Psoas muscle (tissue), 8 donors: ENCODE measurements around the gene OSGIN1. TPM values are rescaled to one million over a fixed set of nuclear protein-coding genes. Genes with fewer than 3 reads are reported as not detected.

Experiments
- ATAC-seq, 4 donors: fragments of 200-7000 bp; cut with Tn5 transposase; one replicate each; pipeline ENCODE4 v1.9.1; 2020; ENCODE audit warnings: moderate library complexity in 3 of 4, mild to moderate bottlenecking in 2 of 4
- DNase-seq, 2 donors: peaks; one replicate each; pipeline ENCODE4 v3.0.0-alpha.2; 2020
- H3K27ac ChIP-seq: fragments of 200-600 bp; one replicate; pipeline ENCODE4 v1.8.0; 2022
- H3K27me3 ChIP-seq, 3 donors: fragments of 200-600 bp in 1 of 3; one replicate each; pipeline versions ENCODE4 v1.6.1 to v1.8.0; 2013 to 2022; ENCODE audit warnings: low read length in 2 of 3, mild to moderate bottlenecking in 2 of 3, moderate library complexity in 1 of 3; ENCODE audit not compliant: insufficient read depth in 3 of 3
- H3K36me3 ChIP-seq, 2 donors: fragments of 200-600 bp in 1 of 2; one replicate each; pipeline versions ENCODE4 v1.6.1 to v1.8.0; 2013 to 2022; ENCODE audit warnings: low read depth in 1 of 2, mild to moderate bottlenecking in 1 of 2, moderate library complexity in 1 of 2; ENCODE audit not compliant: insufficient read depth in 1 of 2
- H3K4me1 ChIP-seq: fragments of 200-600 bp; one replicate; pipeline ENCODE4 v1.8.0; 2022
- H3K4me3 ChIP-seq: fragments of 200-600 bp; one replicate; pipeline ENCODE4 v1.8.0; 2022; ENCODE audit warnings: mild to moderate bottlenecking
- H3K9me3 ChIP-seq: fragments of 200-600 bp; one replicate; pipeline ENCODE4 v1.8.0; 2022
- CTCF ChIP-seq: fragments of 200-600 bp; IDR thresholded peaks from one replicate; pipeline ENCODE4 v1.8.0; 2022; ENCODE audit warnings: antibody characterized with exemption
- WGBS, 3 donors: extraction: QIAGEN DNeasy Blood & Tissue Kit; methylation state at CpG; one replicate each; pipeline versions ENCODE4 v1.1.6 to v1.1.7; 2013; 5-methylcytosine and 5-hydroxymethylcytosine counted together
- intact Hi-C, 2 donors: fragments of 100-400 bp; cut with DNase I; formaldehyde crosslinking; loops; one replicate each; pipeline versions ENCODE4 v1.11.0 to v1.14.2; 2022
- polyA plus RNA-seq, 3 donors: library from polyadenylated mRNA; stranded (reverse); fragments of 200-250 nt; gene quantifications; one replicate each; pipeline ENCODE4 v1.2.3, GENCODE V29; 2013
- total RNA-seq, 4 donors: library from RNA; stranded (reverse); fragmentation: NEBNext Ultra II Directional in 2 of 4; extraction: Animal tissue kit (Norgen Biotek cat#: 25700) in 2 of 4; gene quantifications; one replicate each; pipeline versions ENCODE4 v1.2.1 to v1.2.4, GENCODE V29; 2021 to 2023
- donor health status: healthy with polysubstance abuse.
- donor health status: DM: no; HTN: no; CAD: no; lungs with moderate emphysema.
- donor health status: Bipolar disorder and iron deficiency.
- donor health status: healthy.
- donor health status: DM: yes; HTN: yes; CAD: no.
- donor health status: DM: no; HTN: no; CAD: no.
- donor health status: DM: no; HTN: no; CAD: no.
- donor health status: DM: yes; HTN: yes; CAD: no.

The OSGIN1 gene
- total and polyA plus RNA-seq, 7 donors, result 10.4 to 39.4 (median 25.1) TPM

GRCh38 chr16:84009282-84009681, 56.2 kb downstream of the OSGIN1 start:
- no peak for TF ChIP-seq CTCF
- Histone ChIP-seq H3K4me1 (no peaks in the 10 kb centered on the region), H3K36me3 (no peaks in the 10 kb centered on the region), H3K4me3 (no peak overlapping the region), H3K9me3 (no peaks in the 10 kb centered on the region), H3K27me3 (peaks cover 0 to 6% (median 0%) of the 10 kb centered on the region in 3 donors), H3K27ac (no peak overlapping the region)
- no peak for DNase-seq
- 84 to 88% (median 88%) methylated on average over 6 of the region's 6 CpGs for WGBS, 3 donors
- no peak for ATAC-seq
- intact Hi-C loops, result no loop called here

- H3K27me3 ChIP-seq, result peaks cover 0 to 15% (median 0%) of the 10 kb centered on the region in 3 donors
- H3K9me3 ChIP-seq, result no peaks in the 10 kb centered on the region
- DNase-seq (no peak), ATAC-seq (peak; percentile 61 to 83 (median 74))
- H3K4me1 ChIP-seq, result no peaks in the 10 kb centered on the region
- intact Hi-C loops, result no loop called here
- H3K36me3 ChIP-seq, result no peaks in the 10 kb centered on the region
- 20 to 28% (median 23%) methylated on average over 14 of the region's 14 CpGs for WGBS, 3 donors
- H3K27ac ChIP-seq, result no peak overlapping the region
- TF ChIP-seq CTCF, result no peak
- no peak overlapping the region for H3K4me3 ChIP-seq
These were observed 60.9 kb downstream of the OSGIN1 start for GRCh38 chr16:84013787-84014569.

DNA sequence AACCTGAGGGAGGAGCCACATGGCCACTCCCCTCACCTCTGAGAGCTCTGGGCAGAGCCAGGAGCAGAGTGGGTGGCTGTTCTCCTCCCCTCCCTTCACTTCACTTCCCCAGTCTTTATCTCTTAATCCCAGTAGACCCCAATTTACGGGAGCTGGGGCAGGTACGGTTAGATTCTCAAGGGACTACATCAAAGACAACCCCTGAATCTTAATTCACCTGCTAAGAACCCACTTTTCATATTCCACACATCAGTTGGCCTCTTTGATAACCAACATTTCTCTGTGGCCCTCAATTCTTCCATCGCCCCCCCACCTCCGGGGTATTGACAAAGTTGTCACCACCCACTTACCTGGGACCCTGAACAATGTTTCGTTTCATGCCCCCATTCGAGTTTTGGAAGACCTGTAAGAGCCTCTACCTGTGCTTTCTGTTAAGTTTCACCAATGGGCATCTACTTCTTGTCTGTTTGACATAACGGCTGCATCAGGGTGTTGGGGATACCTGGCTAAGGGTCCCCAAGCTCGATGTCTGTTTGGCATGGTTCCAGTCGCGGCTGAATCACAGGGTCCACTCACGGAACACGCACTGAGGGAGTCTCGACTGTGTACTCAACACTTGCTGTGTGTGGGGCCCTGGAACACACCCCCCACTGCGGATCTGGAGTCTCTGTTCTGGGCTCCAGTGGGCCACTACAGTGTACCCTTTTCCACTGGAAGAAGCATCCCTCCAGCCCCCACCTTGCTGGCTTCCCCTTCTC, 61.7 kb downstream of the OSGIN1 start:
- WGBS, 3 donors, result 68 to 84% (median 69%) methylated on average over 14 of the region's 14 CpGs
- no peak overlapping the region for H3K27ac ChIP-seq
- no peak for TF ChIP-seq CTCF
- H3K4me3 ChIP-seq, result no peak overlapping the region
- intact Hi-C loops, result no loop called here
- H3K27me3 ChIP-seq, result peaks cover 0 to 10% (median 0%) of the 10 kb centered on the region in 3 donors
- H3K9me3 ChIP-seq, result no peaks in the 10 kb centered on the region
- no peaks in the 10 kb centered on the region for H3K36me3 ChIP-seq
- DNase-seq (no peak), ATAC-seq (no peak)
- H3K4me1 ChIP-seq, result no peaks in the 10 kb centered on the region

DNA sequence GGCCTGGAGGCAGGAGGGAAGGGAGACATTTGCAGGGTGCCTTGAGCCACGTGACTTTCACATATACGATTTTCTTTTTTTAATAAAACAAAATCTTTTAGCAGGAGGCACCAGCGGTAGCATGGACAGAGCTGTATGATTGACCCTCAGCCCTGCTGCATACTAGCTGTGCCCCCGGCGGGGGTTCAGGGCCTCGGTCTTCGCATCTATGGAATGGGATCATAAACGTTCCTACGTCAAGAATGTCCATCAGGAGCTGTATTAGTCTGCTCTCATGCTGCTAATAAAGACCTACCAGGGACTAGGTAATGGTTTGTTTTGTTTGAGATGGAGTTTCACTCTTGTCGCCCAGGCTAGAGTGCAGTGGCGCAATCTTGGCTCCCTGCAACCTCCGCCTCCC, 62.4 kb downstream of the OSGIN1 start:
- Histone ChIP-seq H3K9me3 (no peaks in the 10 kb centered on the region), H3K4me3 (no peak overlapping the region), H3K27me3 (peaks cover 0 to 10% (median under 1%) of the 10 kb centered on the region in 3 donors), H3K4me1 (no peaks in the 10 kb centered on the region), H3K27ac (no peak overlapping the region), H3K36me3 (no peaks in the 10 kb centered on the region)
- ATAC-seq, result no peak
- DNase-seq, result no peak
- intact Hi-C loops, result no loop called here
- TF ChIP-seq CTCF, result no peak
- 83 to 84% (median 84%) methylated on average over 12 of the region's 12 CpGs for WGBS, 3 donors

Other genes with a start within 250 kb of the OSGIN1 start
- 100 to 1,000 TPM in 1 of 4 donors, 10 to 100 TPM in 3; 71.7 to 109 (median 91.1) TPM for gene HSBP1, start 145.3 kb upstream of the OSGIN1 start, total RNA-seq
- gene HSBP1, start 145.3 kb upstream of the OSGIN1 start, polyA plus RNA-seq, result 10 to 100 TPM; 45.9 to 62.7 (median 57.8) TPM
- gene MLYCD, start 54.1 kb upstream of the OSGIN1 start, total RNA-seq, result 10 to 100 TPM; 14.7 to 21.6 (median 17.8) TPM
- gene MLYCD, start 54.1 kb upstream of the OSGIN1 start, polyA plus RNA-seq, result 10 to 100 TPM in 1 of 3 donors, 1 to 10 TPM in 2; 8.3 to 14.0 (median 9.3) TPM
- gene NECAB2, start 15.0 kb downstream of the OSGIN1 start, total RNA-seq, result not detected
- under 1 TPM; 0.04 to 0.13 (median 0.09) TPM for gene NECAB2, start 15.0 kb downstream of the OSGIN1 start, polyA plus RNA-seq
- gene SLC38A8, start 89.6 kb downstream of the OSGIN1 start, total RNA-seq, result under 1 TPM in 1 of 4 donors, not detected in 3; 0.52 TPM
- gene SLC38A8, start 89.6 kb downstream of the OSGIN1 start, polyA plus RNA-seq, result under 1 TPM in 1 of 3 donors, not detected in 2; 0.21 TPM
- gene MBTPS1, start 163.7 kb downstream of the OSGIN1 start, total RNA-seq, result 10 to 100 TPM; 27.0 to 31.8 (median 29.1) TPM
- 10 to 100 TPM; 18.6 to 30.9 (median 20.1) TPM for gene MBTPS1, start 163.7 kb downstream of the OSGIN1 start, polyA plus RNA-seq
- gene HSDL1, start 191.9 kb downstream of the OSGIN1 start, total RNA-seq, result 10 to 100 TPM; 12.4 to 24.4 (median 21.2) TPM
- gene HSDL1, start 191.9 kb downstream of the OSGIN1 start, polyA plus RNA-seq, result 10 to 100 TPM; 11.7 to 39.3 (median 12.0) TPM
- gene DNAAF1, start 192.1 kb downstream of the OSGIN1 start, total RNA-seq, result not detected
- under 1 TPM; 0.17 to 0.44 (median 0.17) TPM for gene DNAAF1, start 192.1 kb downstream of the OSGIN1 start, polyA plus RNA-seq
- gene TAF1C, start 233.8 kb downstream of the OSGIN1 start, total RNA-seq, result 10 to 100 TPM in 3 of 4 donors, 1 to 10 TPM in 1; 8.3 to 22.3 (median 16.3) TPM
- 10 to 100 TPM; 13.6 to 24.4 (median 19.3) TPM for gene TAF1C, start 233.8 kb downstream of the OSGIN1 start, polyA plus RNA-seq
- gene ADAD2, start 237.9 kb downstream of the OSGIN1 start, total RNA-seq, result not detected
- gene ADAD2, start 237.9 kb downstream of the OSGIN1 start, polyA plus RNA-seq, result under 1 TPM; 0.17 to 0.69 (median 0.18) TPM